Endodermal cell (in vitro differentiated cells): Measurements from ENCODE around the gene XCL2. TPM values are rescaled to one million over a fixed set of nuclear protein-coding genes. Genes with fewer than 3 reads are reported as not detected.
"Not testable (repeated sequence)": the region's sequence is repeated elsewhere in the genome, so short reads cannot be mapped to it uniquely, and the experiment has no call there.

Source experiments
- DNase-seq: peaks from one replicate; pipeline ENCODE4 v3.0.0-alpha.2; 2017
- H3K27ac ChIP-seq: 2 replicates; pipeline ENCODE4 v1.5.1; 2013; ENCODE audit warnings: mild to moderate bottlenecking, low read depth, low read length, moderate library complexity
- H3K27me3 ChIP-seq: 2 replicates; pipeline ENCODE4 v1.6.1; 2013; ENCODE audit warnings: mild to moderate bottlenecking, low read length, moderate library complexity; ENCODE audit not compliant: insufficient read depth, control insufficient read depth, poor library complexity, severe bottlenecking
- H3K36me3 ChIP-seq: 2 replicates; pipeline ENCODE4 v1.7.0; 2013; ENCODE audit warnings: mild to moderate bottlenecking, low read length, moderate library complexity; ENCODE audit not compliant: control insufficient read depth, insufficient read depth
- H3K4me1 ChIP-seq: one replicate; pipeline ENCODE4 v1.7.0; 2013; ENCODE audit warnings: low read length; ENCODE audit not compliant: control insufficient read depth, insufficient read depth
- H3K4me3 ChIP-seq: 2 replicates; pipeline ENCODE4 v1.5.1; 2013; ENCODE audit warnings: mild to moderate bottlenecking, low read length, moderate library complexity
- H3K9ac ChIP-seq: 2 replicates; pipeline ENCODE4 v1.6.1; 2013; ENCODE audit warnings: mild to moderate bottlenecking, low read length, moderate library complexity; ENCODE audit not compliant: poor library complexity, severe bottlenecking; ENCODE audit errors: extremely low read depth
- H3K9me3 ChIP-seq: 2 replicates; pipeline ENCODE4 v1.6.1; 2013; ENCODE audit warnings: mild to moderate bottlenecking, low read length, moderate library complexity; ENCODE audit not compliant: control insufficient read depth
- H3K27ac Mint-ChIP-seq: 2 replicates; pipeline ENCODE4 v1.8.0; 2020; ENCODE audit warnings: mixed read lengths
- H3K27me3 Mint-ChIP-seq: 2 replicates; pipeline ENCODE4 v1.8.0; 2021; ENCODE audit warnings: mild to moderate bottlenecking, mixed read lengths; ENCODE audit not compliant: insufficient read depth
- H3K36me3 Mint-ChIP-seq: 2 replicates; pipeline ENCODE4 v1.8.0; 2020; ENCODE audit warnings: low read depth, mixed read lengths
- H3K4me1 Mint-ChIP-seq: 2 replicates; pipeline ENCODE4 v1.8.0; 2020; ENCODE audit warnings: mixed read lengths
- H3K4me3 Mint-ChIP-seq: 2 replicates; pipeline ENCODE4 v1.8.0; 2020; ENCODE audit warnings: mild to moderate bottlenecking, moderate library complexity, mixed read lengths
- H3K9me3 Mint-ChIP-seq: 2 replicates; pipeline ENCODE4 v1.8.0; 2020; ENCODE audit warnings: mild to moderate bottlenecking, mixed read lengths
- WGBS, 2 experiments: methylation state at CpG; one replicate each; pipeline versions ENCODE4 v1.1.5 to v1.1.7; 2013; ENCODE audit warnings: missing lambda C conversion rate in 2 of 2, mixed read lengths in 1 of 2; ENCODE audit not compliant: insufficient coverage in 1 of 2, insufficient read length in 1 of 2; 5-methylcytosine and 5-hydroxymethylcytosine counted together
- long read RNA-seq, 4 experiments: library from polyadenylated mRNA in 2 of 4; library from RNA in 1 of 4; library from capped mRNA in 1 of 4; stranded (forward) in 3 of 4; unstranded in 1 of 4; transcript quantifications; one replicate each; pipeline ENCODE4 v2.0.0, GENCODE V29; 2020 to 2021; ENCODE audit warnings: inconsistent platforms in 1 of 4
- polyA plus RNA-seq, 2 experiments: library from polyadenylated mRNA; stranded (reverse); fragments of 50-300 nt; gene quantifications; one replicate each; pipeline ENCODE4 v1.2.3, GENCODE V29; 2013
- total RNA-seq, 2 donors: library from RNA; stranded (reverse); fragmentation: NEBNext Ultra II Directional in 1 of 2; extraction: Animal tissue kit (Norgen Biotek cat#: 25700) in 1 of 2; gene quantifications; 2 replicates in 1 of 2; 3 replicates in 1 of 2; pipeline ENCODE4 v1.2.1, GENCODE V29; 2021
- TF ChIP-seq, protein P1 (sequence below): fragments of 200-600 bp; sonication (generic); conservative IDR thresholded peaks from 2 replicates; pipeline ENCODE4 v1.5.0; 2021; ENCODE audit warnings: antibody characterized with exemption, mild to moderate bottlenecking

XCL2 gene
- total RNA-seq = not detected
- 1.4 TPM for polyA plus RNA-seq (2013, experiment 1 of 2)
- not detected for polyA plus RNA-seq (2013, experiment 2 of 2)
- long read RNA-seq, experiment 1 = 0 reads
- long read RNA-seq, experiment 2 = 0 reads
- long read RNA-seq, experiment 3 = 0 reads
- long read RNA-seq, experiment 4 = 0 reads

GRCh38 chr1:168543840-168544498 lies at the start of gene XCL2:
Gene XCL2, minus strand, starts transcription at chr1:168543997. Its CDS starts 33 bp downstream, at chr1:168543964.
- H3K9me3 Mint-ChIP-seq = peaks cover 15% of the 10 kb centered on the region
- 77 to 83% methylated on average over 1 to 3 of the region's 8 CpGs for WGBS, 2 experiments
- not testable (repeated sequence) for H3K9me3 ChIP-seq, H3K36me3 Mint-ChIP-seq, H3K27ac ChIP-seq, H3K27me3 ChIP-seq, H3K27ac Mint-ChIP-seq, H3K9ac ChIP-seq, DNase-seq, H3K4me3 ChIP-seq, H3K27me3 Mint-ChIP-seq, H3K4me1 Mint-ChIP-seq, H3K4me1 ChIP-seq, H3K4me3 Mint-ChIP-seq, H3K36me3 ChIP-seq

GRCh38 chr1:168591641-168592250 lies 47.9 kb upstream of the XCL2 start:
- H3K4me1 ChIP-seq = no peaks in the 10 kb centered on the region
- no peak overlapping the region for H3K4me3 ChIP-seq
- no peak overlapping the region for H3K4me3 Mint-ChIP-seq
- no peak for DNase-seq
- no peaks in the 10 kb centered on the region for H3K27me3 Mint-ChIP-seq
- peaks cover 10% of the 10 kb centered on the region for H3K27me3 ChIP-seq
- TF ChIP-seq, protein P1, sequence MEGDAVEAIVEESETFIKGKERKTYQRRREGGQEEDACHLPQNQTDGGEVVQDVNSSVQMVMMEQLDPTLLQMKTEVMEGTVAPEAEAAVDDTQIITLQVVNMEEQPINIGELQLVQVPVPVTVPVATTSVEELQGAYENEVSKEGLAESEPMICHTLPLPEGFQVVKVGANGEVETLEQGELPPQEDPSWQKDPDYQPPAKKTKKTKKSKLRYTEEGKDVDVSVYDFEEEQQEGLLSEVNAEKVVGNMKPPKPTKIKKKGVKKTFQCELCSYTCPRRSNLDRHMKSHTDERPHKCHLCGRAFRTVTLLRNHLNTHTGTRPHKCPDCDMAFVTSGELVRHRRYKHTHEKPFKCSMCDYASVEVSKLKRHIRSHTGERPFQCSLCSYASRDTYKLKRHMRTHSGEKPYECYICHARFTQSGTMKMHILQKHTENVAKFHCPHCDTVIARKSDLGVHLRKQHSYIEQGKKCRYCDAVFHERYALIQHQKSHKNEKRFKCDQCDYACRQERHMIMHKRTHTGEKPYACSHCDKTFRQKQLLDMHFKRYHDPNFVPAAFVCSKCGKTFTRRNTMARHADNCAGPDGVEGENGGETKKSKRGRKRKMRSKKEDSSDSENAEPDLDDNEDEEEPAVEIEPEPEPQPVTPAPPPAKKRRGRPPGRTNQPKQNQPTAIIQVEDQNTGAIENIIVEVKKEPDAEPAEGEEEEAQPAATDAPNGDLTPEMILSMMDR = no peak
- H3K36me3 Mint-ChIP-seq = peaks cover 3% of the 10 kb centered on the region
- H3K4me1 Mint-ChIP-seq = no peaks in the 10 kb centered on the region
- no peak overlapping the region for H3K27ac ChIP-seq
- peaks cover 17% of the 10 kb centered on the region for H3K9me3 ChIP-seq
- no peak overlapping the region for H3K27ac Mint-ChIP-seq
- no peaks in the 10 kb centered on the region for H3K36me3 ChIP-seq
- no CpG with 5 or more reads among the region's 2 CpGs for WGBS, 2 experiments
- peaks cover 13% of the 10 kb centered on the region for H3K9me3 Mint-ChIP-seq
- no peak overlapping the region for H3K9ac ChIP-seq

GRCh38 chr1:168591066-168591465 lies 47.3 kb upstream of the XCL2 start:
- Mint-ChIP-seq H3K9me3 (peaks cover 10% of the 10 kb centered on the region), H3K27ac (no peak overlapping the region), H3K4me1 (no peaks in the 10 kb centered on the region), H3K27me3 (no peaks in the 10 kb centered on the region), H3K4me3 (no peak overlapping the region), H3K36me3 (peaks cover 3% of the 10 kb centered on the region)
- no peak overlapping the region for H3K4me3 ChIP-seq
- TF ChIP-seq, protein P1 = no peak
- no peaks in the 10 kb centered on the region for H3K36me3 ChIP-seq
- no peaks in the 10 kb centered on the region for H3K4me1 ChIP-seq
- 90 to 91% methylated on average over 2 to 5 of the region's 5 CpGs for WGBS, 2 experiments
- peaks cover 24% of the 10 kb centered on the region for H3K9me3 ChIP-seq
- no peak overlapping the region for H3K9ac ChIP-seq
- H3K27me3 ChIP-seq = peaks cover 10% of the 10 kb centered on the region
- no peak overlapping the region for H3K27ac ChIP-seq
- no peak for DNase-seq
